GM18520 (cell line): ENCODE measurements around the gene PLA2G4B.

Experiments
- ATAC-seq: cut with Tn5 transposase; IDR thresholded peaks from one replicate; pipeline ENCODE4 v1.9.1; 2021; ENCODE audit not compliant: unreplicated experiment

PLA2G4B gene

GRCh38 chr15:41849861-41850260 lies 11.2 kb downstream of the PLA2G4B start:
- no peak for ATAC-seq

- ATAC-seq: no peak
Observed at GRCh38 chr15:41850482-41851166, 12.0 kb downstream of the PLA2G4B start.

- ATAC-seq: no peak
Observed at GRCh38 chr15:41851167-41851523, 12.5 kb downstream of the PLA2G4B start.

- ATAC-seq: no peak
Observed at GRCh38 chr15:41851755-41852370, 13.2 kb downstream of the PLA2G4B start.

- no peak for ATAC-seq
Observed at GRCh38 chr15:41852736-41853590, 14.3 kb downstream of the PLA2G4B start.

- no peak for ATAC-seq
Observed at GRCh38 chr15:41853831-41854230, 15.2 kb downstream of the PLA2G4B start.

GRCh38 chr15:41854443-41854842 lies 15.8 kb downstream of the PLA2G4B start:
- ATAC-seq: no peak

- ATAC-seq: no peak
Observed at GRCh38 chr15:41855261-41855961, 16.8 kb downstream of the PLA2G4B start.

- no peak for ATAC-seq
Observed at GRCh38 chr15:41856262-41856661, 17.6 kb downstream of the PLA2G4B start.

GRCh38 chr15:41856716-41857115 lies 18.1 kb downstream of the PLA2G4B start:
- ATAC-seq: no peak

GRCh38 chr15:41857316-41857715 lies 18.7 kb downstream of the PLA2G4B start:
- ATAC-seq: no peak

- no peak for ATAC-seq
Observed at GRCh38 chr15:41858756-41859155, 20.1 kb downstream of the PLA2G4B start.

GRCh38 chr15:41860049-41860828 lies 21.6 kb downstream of the PLA2G4B start:
- ATAC-seq: no peak

- no peak for ATAC-seq
Observed at GRCh38 chr15:41861736-41862356, 23.2 kb downstream of the PLA2G4B start.

GRCh38 chr15:41862515-41863116 lies 24.0 kb downstream of the PLA2G4B start:
- ATAC-seq: no peak

- ATAC-seq: no peak
Observed at GRCh38 chr15:41865490-41866055, 26.9 kb downstream of the PLA2G4B start.

- ATAC-seq: no peak
Observed at GRCh38 chr15:41866263-41866703, 27.6 kb downstream of the PLA2G4B start.

GRCh38 chr15:41866872-41867579 lies 28.4 kb downstream of the PLA2G4B start:
- no peak for ATAC-seq

GRCh38 chr15:41868321-41868720 lies 29.7 kb downstream of the PLA2G4B start:
- no peak for ATAC-seq
